K562 (cell line): ENCODE results near the gene KIF9. TPM values are rescaled to one million over a fixed set of nuclear protein-coding genes. Genes with fewer than 3 reads are reported as not detected.

Experiments
- CBFA2T2 ChIP-seq: fragments of 450-650 bp; conservative IDR thresholded peaks from 2 replicates; pipeline ENCODE4 v1.6.1; 2017; ENCODE audit warnings: mild to moderate bottlenecking
- EZH2 ChIP-seq: IDR thresholded peaks from 2 replicates; pipeline ENCODE4 v1.6.1; 2012; ENCODE audit warnings: low read depth, mild to moderate bottlenecking, inconsistent platforms, low read length, borderline replicate concordance
- GTF3C2 ChIP-seq: IDR thresholded peaks from 3 replicates; pipeline ENCODE4 v1.6.1; 2011; ENCODE audit warnings: borderline replicate concordance, mild to moderate bottlenecking, moderate library complexity; ENCODE audit not compliant: insufficient read length; ENCODE audit errors: extremely low read depth
- L3MBTL2 ChIP-seq: fragments of 450-650 bp; IDR thresholded peaks from 2 replicates; pipeline ENCODE4 v1.6.1; 2016; ENCODE audit warnings: mild to moderate bottlenecking, moderate library complexity
- MYC ChIP-seq, 2 experiments: fragments of 250-450 bp in 1 of 2; sonication (Bioruptor Pico) in 1 of 2; IDR thresholded peaks; 2 replicates each; pipeline versions ENCODE4 v1.5.1 to v1.6.1; 2012 to 2021; ENCODE audit warnings: low read depth in 2 of 2, borderline replicate concordance in 1 of 2, improper control_type of control experiment in 1 of 2, low read length in 1 of 2, mild to moderate bottlenecking in 1 of 2, moderate library complexity in 1 of 2
- NFXL1 ChIP-seq: fragments of 450-650 bp; formaldehyde crosslinking; IDR thresholded peaks from 2 replicates; pipeline ENCODE4 v1.4.0; 2021; ENCODE audit warnings: mild to moderate bottlenecking
- RFX1 ChIP-seq: fragments of 450-650 bp; IDR thresholded peaks from 2 replicates; pipeline ENCODE4 v1.6.1; 2016; ENCODE audit warnings: mild to moderate bottlenecking, moderate library complexity
- RHOXF2B ChIP-seq: fragments of 250-450 bp; sonication (Bioruptor Pico); conservative IDR thresholded peaks from 2 replicates; pipeline ENCODE4 v1.5.1; 2021
- SMARCA4 ChIP-seq: fragments of 450-650 bp; IDR thresholded peaks from 2 replicates; pipeline ENCODE4 v1.6.1; 2016
- SRF ChIP-seq, 2 experiments: fragments of 250-450, 450-650 bp in 1 of 2; sonication (Bioruptor Pico) in 1 of 2; sonication (generic) in 1 of 2; formaldehyde crosslinking; IDR thresholded peaks; 2 replicates each; pipeline versions ENCODE4 v1.5.0 to v1.5.1; 2020 to 2022; ENCODE audit warnings: mild to moderate bottlenecking in 1 of 2, missing genetic modification reagents in 1 of 2
- VEZF1 ChIP-seq: fragments of 200-800 bp; sonication (Bioruptor generic); IDR thresholded peaks from 2 replicates; pipeline ENCODE4 v1.6.1; 2017; ENCODE audit warnings: missing genetic modification characterization, missing compliant biosample characterization
- ZBTB40 ChIP-seq, 2 experiments: fragments of 450-650 bp in 1 of 2; sonication (generic) in 1 of 2; formaldehyde crosslinking in 1 of 2; IDR thresholded peaks; 2 replicates each; pipeline versions ENCODE4 v1.7.1 to v1.9.0; 2016 to 2022; ENCODE audit warnings: inconsistent platforms in 1 of 2, mild to moderate bottlenecking in 1 of 2, missing genetic modification reagents in 1 of 2
- polyA plus RNA-seq, 8 experiments: library from polyadenylated mRNA; depleted of rRNA in 4 of 8; stranded (reverse) in 5 of 8; unstranded in 3 of 8; fragments of >200 nt; fragmentation: Nextera tagmentation in 2 of 8; fragmentation: Illumina TruSeq in 1 of 8; extraction: Ambion mirVana in 2 of 8; extraction: Trizol in 1 of 8; gene quantifications; 2 replicates each; pipeline versions ENCODE4 v1.2.1 to v1.2.3, GENCODE V29; 2011 to 2014; ENCODE audit warnings: inconsistent platforms in 1 of 8, missing spikeins in 1 of 8
- total RNA-seq, 7 experiments: library from RNA; depleted of rRNA in 6 of 7; stranded (reverse); fragments of >200 nt in 6 of 7; fragmentation: Illumina TruSeq in 2 of 7; extraction: Trizol in 2 of 7; gene quantifications; 2 replicates each; pipeline versions ENCODE4 v1.2.1 to v1.2.3, GENCODE V29; 2011 to 2021; ENCODE audit warnings: low replicate concordance in 1 of 7

KIF9 gene
- total and polyA plus RNA-seq, 9 of the 15 experiments (the other 6 are each of a cell fraction or from before 2014, with no cell fraction given), result 16.9 to 56.9 (median 25.0) TPM

- TF ChIP-seq ZBTB40 (IDR thresholded peaks at IDR 0.05) (no peak; the same call in 1 of the 2 replicates), ZBTB40 (CRISPR knock-in tag; IDR thresholded peaks at IDR 0.05) (no peak), MYC (IDR thresholded peaks at IDR 0.05; ENCODE audit: low read depth, low read length) (0 out of 2 replicates have a peak, but pooled peaks have one; percentile 8), MYC (CRISPR knock-in tag; IDR thresholded peaks at IDR 0.05; ENCODE audit: borderline replicate concordance, low read depth) (no peak), EZH2 (no peak), SRF (CRISPR knock-in tag; IDR thresholded peaks at IDR 0.05) (peak in 1 of 2 experiments; percentile 56; a peak in 1 of 4 replicates), RHOXF2B (CRISPR knock-in tag) (no peak), SMARCA4 (0 out of 2 replicates have a peak, but pooled peaks have one; percentile 8), L3MBTL2 (0 out of 2 replicates have a peak, but pooled peaks have one; percentile 17), NFXL1 (CRISPR knock-in tag) (no peak), RFX1 (no peak), VEZF1 (peak; percentile 0; the same call in 1 of the 2 replicates), GTF3C2 (peak; percentile 22), CBFA2T2 (no peak)
Measured at GRCh38 chr3:47314056-47314764, 31.6 kb upstream of the KIF9 start (continued).
